Transverse colon (tissue), 4 donors: ENCODE measurements around the gene DHRS3.

Source experiments
- CTCF ChIP-seq, 5 experiments: fragments of 200-600 bp in 3 of 5; fragments of 450-650 bp in 2 of 5; sonication (generic) in 3 of 5; IDR thresholded peaks; 1 replicate in 2 of 5; 2 replicates in 3 of 5; pipeline ENCODE4 v1.5.1; 2016 to 2017; ENCODE audit warnings: antibody characterized with exemption in 5 of 5, inconsistent platforms in 3 of 5, mild to moderate bottlenecking in 2 of 5, moderate library complexity in 1 of 5
- EP300 ChIP-seq: sonication (generic); formaldehyde crosslinking; IDR thresholded peaks from one replicate; pipeline ENCODE4 v1.6.1; 2017; ENCODE audit warnings: antibody characterized with exemption, low read depth
- POLR2A ChIP-seq: fragments of 450-650 bp; IDR thresholded peaks from one replicate; pipeline ENCODE4 v1.6.1; 2016; ENCODE audit warnings: antibody characterized with exemption, mild to moderate bottlenecking, moderate library complexity
- POLR2AphosphoS5 ChIP-seq, 3 donors: sonication (generic); formaldehyde crosslinking; IDR thresholded peaks; one replicate each; pipeline ENCODE4 v1.6.1; 2016; ENCODE audit warnings: antibody characterized with exemption in 3 of 3

- no peak for TF ChIP-seq EP300
- no peak for TF ChIP-seq CTCF (IDR thresholded peaks at IDR 0.05)
- no peak for TF ChIP-seq POLR2AphosphoS5 (IDR thresholded peaks at IDR 0.05)
- TF ChIP-seq POLR2A: no peak
Measured at GRCh38 chr1:12542616-12543592, 75.1 kb downstream of the DHRS3 start.
